SU-DHL-6 (cell line): ENCODE measurements around the gene PTPRK.

Source experiments
- CTCF ChIP-seq: fragments of 200-600 bp; sonication (generic); IDR thresholded peaks from one replicate; pipeline ENCODE4 v1.5.1; 2017; ENCODE audit warnings: antibody characterized with exemption, mild to moderate bottlenecking, low read length, moderate library complexity; ENCODE audit not compliant: insufficient read depth, poor library complexity, severe bottlenecking
- EZH2phosphoT487 ChIP-seq: fragments of 200-600 bp; sonication (generic), shearing (Covaris generic); conservative IDR thresholded peaks from 2 replicates; pipeline ENCODE4 v1.6.1; 2018; ENCODE audit warnings: mild to moderate bottlenecking, antibody characterized with exemption, low read length, moderate library complexity, mixed read lengths

GRCh38 chr6:128323011-128323410 is 197.4 kb downstream of the PTPRK start:
- no peak for TF ChIP-seq CTCF
- TF ChIP-seq EZH2phosphoT487 = no peak
